ENCODE measurements around the gene ANKK1.

DNA sequence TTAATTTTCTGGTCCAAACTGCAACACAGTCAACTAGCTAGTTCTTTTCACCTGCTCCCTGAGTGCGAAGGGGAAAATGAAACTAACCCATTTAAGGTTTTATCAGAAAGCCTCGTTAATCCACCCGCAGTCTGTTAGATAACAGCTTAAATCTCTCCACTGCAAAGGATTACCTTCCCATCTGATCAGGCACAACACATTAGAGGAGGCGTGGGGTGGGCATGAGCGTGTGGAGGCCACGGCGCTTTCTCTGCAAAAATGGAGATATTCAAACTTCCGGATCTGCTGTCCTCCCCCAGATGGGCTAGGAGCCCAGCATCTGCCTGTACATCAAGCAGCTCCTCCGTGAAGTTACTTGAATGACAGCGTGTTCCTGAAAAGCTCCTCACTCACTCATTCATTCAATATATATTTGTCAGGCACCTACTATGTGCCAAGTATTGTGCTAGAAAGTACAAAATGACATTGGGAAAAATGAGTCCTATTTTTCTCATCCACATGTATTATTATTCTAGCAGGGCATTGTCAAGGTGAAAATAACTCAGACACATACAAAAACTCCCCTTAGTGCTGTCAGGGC, 13.5 kb upstream of the ANKK1 start:
- no peak for TF ChIP-seq CTCF (conservative IDR thresholded peaks at IDR 0.05; ENCODE audit: low read depth, low read length)
- TF ChIP-seq EZH2 (IDR thresholded peaks at IDR 0.05; ENCODE audit: low read length, unreplicated experiment): no peak
